GM21423 (cell line): ENCODE results near the gene BTBD9.

Source experiments
- ATAC-seq: cut with Tn5 transposase; IDR thresholded peaks from one replicate; pipeline ENCODE4 v1.9.1; 2021; ENCODE audit warnings: mild to moderate bottlenecking, moderate library complexity; ENCODE audit not compliant: unreplicated experiment

Gene BTBD9

DNA sequence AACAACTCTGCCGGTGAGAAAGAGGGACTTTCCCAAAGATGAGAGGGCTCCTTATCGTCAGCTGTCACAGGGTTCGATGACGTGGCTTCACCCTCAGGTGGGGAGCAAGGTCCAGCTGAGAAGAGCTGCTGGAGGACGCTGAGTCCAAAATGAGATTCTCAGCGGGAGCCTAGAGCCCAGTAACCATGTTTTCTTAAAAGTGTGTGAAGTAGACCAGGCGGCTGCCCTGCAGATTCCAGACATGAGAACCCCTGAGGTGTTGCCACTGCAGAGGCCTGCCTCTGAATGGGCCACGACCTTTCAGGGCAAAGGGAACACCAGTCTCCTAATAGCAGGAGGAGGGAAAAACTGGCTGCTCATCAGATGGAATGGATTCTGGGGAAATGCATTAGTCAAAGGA, 375.1 kb downstream of the BTBD9 start:
- no peak for ATAC-seq

DNA sequence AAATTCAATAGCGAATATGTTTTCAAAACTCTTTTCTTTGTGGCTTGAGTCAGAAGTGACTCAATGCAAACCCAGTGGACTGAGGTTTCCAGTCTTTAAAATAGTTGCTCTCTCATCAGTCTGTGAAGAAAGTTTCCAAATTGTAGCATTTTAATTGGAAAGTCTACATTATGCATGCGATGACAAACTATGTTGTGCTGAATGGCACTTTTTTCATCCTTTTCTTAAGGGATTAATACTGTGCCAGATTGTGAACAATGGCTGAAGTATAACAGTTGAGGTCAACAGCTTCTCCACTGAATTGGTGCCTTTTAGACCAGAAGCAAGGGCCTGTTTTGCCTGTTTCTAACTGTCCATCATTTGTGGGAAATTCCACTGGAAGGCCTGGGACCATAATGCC, 377.1 kb downstream of the BTBD9 start:
- ATAC-seq, result no peak

DNA sequence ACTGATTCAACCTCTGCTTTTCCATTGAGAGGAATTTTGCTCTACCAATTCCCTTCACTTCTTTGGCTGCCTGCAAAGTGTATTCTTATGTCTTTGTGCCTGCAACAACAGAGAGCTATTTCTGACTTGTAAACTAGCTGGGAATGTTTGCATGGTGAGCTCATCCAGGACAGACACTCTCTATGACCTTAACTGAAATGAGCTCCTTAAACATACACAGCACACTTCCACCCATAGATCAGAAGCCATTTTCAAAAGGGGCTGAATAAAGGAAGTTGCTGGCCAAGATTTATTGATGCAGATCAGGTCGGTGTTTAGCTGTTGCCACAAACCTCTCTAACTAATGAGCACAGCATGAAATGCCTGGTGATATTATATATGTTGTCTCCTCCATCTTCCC, 377.7 kb downstream of the BTBD9 start:
- ATAC-seq, result no peak

DNA sequence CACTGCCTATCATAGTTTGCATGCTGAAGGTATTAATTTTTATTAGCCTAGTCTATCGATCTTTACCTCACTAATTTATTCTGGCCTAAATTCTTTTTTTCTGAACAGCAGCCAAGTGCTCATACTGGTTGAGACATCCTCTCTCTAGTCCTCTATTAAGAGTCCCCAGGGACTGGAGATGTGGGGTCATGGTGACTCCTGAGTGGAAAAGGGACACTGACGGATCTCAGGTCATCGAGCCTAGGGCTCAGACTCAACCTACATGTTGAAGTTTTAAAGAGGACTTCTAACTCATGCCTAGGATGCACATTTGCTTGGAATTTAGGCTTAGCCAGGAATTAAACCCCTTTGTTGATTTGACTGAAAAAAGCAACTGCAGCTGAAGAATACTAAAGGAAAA, 378.1 kb downstream of the BTBD9 start:
- no peak for ATAC-seq

DNA sequence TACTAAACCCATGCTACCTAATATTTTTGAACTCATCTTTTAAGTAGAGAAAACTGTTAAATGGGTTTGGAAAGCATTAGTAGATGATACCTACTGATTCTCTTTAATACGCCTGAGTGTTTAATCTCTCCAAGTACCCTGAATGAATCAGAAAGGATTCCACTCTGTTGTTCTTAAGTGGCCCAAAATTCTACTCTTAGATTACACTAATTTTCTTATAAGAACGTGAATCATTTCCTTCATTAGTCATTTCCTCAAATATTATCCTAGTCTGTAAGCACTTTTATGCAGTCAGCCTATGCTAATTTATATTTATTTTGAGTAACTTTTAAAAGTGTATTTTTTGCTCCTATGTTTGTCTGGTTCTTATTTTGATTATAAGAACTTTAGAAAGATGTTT, 380.0 kb downstream of the BTBD9 start:
- ATAC-seq, result no peak

DNA sequence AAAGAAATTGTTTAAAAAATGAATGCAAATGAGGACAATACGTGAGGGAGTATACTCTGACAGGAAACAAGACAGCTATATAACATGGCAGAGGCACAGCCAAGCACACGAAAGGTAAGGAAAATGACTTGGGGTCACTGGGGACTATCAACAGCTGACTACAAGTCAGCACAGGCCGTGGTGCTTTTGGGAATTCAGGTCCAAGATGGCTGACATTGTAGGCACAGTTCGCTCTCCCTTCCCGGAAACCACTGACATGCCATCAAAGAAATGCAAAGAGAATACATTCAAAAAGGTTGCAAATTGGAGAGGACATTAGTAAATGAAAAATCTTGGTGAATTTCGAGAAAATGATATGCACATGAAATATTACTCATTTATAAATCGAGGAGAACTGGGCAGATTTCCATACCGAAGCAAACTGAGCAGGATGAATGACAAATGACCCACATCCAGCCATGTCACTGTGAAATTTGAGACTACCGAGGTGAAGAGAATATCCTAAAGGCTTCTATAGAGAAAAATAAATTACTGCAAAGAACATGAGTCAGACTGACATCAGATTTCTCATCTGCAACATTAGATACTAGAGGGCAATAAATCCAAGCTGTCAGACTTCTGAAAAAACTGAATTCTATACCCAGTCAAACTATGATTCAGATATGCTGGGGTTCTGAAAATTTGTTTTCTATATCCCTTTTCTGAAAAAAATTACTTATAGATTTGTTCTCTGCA, 391.1 kb downstream of the BTBD9 start:
- ATAC-seq, result no peak

DNA sequence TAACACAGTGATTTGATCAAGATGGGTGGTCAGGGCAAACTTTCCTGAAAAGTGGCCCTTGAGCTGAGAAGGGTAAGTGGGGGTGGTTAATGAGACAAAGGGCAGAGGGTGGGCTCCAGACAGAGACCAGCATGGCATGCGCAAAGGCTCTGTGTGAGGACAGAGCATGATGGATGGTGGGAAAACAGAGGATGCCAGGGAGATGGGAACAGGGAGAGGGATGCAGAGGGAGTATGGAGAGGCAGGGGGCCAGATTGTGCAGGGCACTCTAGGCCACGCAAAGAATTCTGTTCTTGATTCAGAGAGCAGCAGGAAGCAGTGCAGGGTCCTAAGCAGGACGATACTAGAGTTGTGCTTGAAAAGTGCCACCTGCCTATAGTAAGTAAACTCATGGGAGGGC, 394.4 kb downstream of the BTBD9 start:
- no peak for ATAC-seq

DNA sequence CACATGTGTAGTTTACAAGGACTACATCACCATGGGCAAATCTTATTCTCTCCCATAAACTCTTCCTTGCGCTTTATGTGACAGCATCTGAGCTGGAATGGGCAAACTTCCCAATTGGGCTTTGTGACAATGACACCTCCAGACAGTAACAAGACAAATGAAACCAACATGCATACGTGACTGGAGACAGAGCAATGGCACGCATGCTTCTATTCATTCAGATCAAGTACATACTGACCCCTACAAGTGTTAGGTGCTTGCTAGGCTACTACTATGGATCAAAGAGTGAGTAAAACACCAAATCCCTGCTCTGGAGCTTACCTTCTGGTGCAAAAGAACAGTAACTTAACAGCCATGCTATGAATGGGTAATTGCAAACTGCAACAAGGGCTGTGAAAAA, 394.9 kb downstream of the BTBD9 start:
- no peak for ATAC-seq

DNA sequence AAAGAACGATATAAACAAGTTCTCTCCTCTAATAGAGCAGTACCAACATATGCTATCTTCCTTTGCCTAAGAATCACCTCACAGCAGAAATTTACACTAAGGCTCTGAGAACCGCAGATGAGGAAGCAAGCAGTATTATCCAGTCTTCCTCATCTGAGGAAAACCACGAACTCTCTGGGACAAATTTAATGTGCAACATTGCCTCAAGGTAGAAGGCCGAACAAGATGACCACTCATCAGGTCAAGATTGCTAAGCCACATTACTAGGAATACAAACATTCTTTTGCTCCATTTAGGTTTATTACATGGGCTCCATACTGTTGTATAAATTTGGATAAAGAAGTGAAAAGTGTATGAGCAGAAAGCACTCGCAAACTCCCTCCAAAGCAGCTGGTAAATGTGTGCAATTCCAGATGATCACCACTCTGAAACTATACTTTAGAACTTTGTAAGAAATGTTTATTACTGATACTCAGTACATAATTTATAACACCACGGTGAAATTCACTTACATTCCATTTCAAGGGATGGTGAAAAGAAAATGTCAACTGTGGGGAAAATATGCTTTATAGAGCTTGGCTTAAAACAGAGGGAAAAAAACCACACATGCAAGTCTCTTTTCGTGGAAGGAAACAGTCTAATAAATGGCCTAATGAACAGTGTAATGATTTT, 398.4 kb downstream of the BTBD9 start:
- no peak for ATAC-seq

DNA sequence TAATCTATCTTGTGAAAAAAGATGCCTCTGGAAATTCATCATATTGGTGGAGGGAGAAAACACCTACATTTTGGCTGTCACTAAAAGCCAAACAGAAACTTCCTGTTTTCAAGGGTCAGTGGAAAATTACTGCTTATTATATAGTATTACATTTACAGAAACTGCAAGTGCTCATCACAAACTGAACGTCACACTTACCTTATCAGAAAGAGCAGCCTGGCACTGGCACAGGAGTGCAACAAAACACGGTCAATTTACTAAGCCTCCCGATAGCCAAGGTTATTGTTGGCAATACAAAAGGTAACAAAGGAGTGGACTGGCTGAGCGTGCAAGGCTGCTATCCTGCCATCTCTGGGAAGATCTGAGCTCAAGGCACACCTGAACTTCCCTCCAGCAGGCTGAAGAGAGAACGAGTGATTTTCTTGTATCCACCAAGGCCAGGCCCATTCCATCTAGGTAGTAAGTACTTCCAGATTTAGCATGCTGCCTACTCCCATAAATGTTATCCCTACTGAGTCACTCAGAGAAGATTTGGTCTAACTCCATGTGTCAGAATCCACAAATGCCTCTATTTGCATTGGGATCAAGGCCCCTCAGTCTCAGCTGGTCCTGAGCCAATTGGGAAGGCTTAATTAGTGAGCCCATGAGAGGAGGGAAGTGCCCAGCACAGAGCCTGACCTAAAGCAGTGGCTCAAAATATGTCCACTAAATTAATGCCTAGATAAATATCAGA, 399.8 kb downstream of the BTBD9 start:
- no peak for ATAC-seq

DNA sequence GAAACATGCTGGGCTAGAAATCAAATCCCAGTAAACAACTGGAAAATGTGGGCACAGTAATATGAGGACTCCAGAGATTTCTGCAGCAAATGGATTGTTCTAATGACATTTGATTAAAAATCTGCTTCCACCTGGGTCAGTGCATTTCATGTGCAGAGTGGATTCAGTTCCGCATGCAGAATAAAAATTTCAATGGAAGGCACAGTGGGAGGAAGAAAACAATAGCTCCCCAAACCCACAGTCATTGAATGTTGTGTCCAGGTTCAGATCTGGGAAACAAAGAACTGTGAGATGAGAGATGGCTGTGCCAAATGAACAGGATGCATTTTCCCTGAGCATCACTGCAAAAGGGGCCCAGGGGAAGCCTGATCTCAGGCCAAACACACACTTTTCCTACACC, 403.1 kb downstream of the BTBD9 start:
- ATAC-seq, result no peak

DNA sequence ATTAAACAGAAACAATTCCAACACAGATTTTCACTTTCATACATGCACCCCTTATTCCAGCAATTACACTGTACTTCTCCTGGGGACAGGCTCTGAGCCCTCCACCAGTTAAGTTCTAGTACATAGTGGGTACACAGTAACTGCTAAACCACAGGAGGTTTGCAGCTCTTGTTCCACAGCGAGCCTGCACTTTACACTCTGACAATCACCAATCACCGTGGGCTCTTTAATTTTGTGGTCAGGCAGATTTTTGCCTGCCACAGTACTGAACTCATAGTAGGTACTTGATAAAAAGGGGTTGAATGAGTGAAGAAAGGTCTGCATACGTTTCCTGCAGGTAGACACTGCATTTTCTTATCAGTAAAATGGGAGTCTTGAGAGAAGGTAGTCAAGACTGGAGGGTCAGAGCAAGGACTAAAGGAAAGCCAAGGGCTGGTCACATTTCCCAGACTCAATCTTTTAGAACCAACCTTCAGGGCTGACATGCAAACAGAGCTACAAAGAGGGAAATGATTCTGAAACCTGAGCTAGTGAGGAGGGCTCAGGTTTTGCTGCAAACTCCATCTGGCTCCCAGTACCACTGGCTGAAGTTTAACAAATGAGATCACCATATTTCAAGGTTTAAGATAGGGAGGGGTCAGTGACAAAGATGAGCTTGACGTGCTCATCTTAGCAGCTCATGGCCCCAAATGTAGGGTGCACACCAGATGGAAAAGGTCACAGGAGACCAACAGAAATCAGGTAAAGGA, 404.6 kb downstream of the BTBD9 start:
- ATAC-seq, result peak; percentile 60

DNA sequence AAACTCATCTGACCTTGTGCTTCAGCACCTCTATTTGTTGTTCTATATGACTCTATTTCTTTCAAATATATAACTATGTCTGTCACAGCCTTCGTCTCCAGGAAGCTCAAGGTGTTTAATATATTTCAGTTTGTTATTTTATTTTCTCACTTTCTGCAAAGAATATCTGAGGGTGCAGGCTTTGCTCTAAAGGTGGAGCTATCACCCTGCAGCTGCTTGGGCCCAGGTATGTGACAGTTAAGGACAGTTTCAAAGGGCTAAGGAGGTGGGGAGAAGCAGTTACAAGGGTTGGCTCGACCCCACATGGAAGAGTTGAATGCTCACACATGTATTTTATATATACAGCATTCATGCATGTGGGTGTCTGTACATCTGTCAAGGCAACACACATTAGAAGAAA, 405.6 kb downstream of the BTBD9 start:
- no peak for ATAC-seq

DNA sequence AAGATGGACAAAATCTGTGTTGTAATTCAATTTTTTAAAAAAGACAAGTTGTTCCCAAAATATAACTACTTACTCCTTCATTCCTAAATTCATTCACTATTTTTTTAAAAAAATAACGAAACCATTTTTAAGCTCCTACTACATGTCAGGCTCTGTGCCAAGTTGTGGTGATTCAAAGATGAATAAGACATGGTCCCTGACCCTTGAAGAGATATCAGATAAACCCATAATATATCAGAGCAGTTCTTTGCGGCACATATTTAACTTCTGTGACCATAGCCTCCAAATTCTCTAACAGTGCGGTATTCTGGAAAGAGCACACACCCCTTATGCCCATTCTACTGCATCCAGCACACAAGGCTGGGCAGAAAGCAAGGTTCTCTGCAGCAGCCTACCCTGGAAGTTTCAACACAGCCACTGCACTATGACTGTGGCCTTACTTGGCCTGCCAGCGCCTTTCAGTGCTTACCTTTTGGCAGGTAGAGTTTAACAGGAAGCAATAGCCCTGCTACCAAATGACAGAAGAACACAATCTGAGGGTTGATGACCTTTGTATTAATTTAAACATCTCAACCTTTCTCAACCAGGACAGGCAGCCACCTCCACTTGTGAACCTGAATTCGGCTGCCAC, 406.5 kb downstream of the BTBD9 start:
- ATAC-seq, result no peak

DNA sequence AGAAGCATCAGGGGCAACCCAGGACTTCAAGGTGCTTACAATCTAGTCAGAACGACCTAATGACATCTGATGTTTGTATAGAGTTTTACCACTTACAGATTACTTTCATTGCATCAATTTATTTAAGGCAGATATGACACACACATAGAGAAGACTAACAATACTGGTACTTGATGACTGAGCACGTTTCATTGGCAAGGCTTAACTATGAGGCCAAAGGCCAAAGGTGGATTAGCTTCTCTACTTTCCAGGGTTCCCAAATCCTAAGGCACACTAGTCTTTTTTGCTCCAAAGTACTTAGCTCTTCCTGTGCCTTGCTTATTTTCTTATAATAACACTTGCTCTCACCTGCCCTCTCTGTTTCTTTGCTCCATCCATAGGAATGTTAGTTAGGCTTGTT, 414.0 kb downstream of the BTBD9 start:
- no peak for ATAC-seq

DNA sequence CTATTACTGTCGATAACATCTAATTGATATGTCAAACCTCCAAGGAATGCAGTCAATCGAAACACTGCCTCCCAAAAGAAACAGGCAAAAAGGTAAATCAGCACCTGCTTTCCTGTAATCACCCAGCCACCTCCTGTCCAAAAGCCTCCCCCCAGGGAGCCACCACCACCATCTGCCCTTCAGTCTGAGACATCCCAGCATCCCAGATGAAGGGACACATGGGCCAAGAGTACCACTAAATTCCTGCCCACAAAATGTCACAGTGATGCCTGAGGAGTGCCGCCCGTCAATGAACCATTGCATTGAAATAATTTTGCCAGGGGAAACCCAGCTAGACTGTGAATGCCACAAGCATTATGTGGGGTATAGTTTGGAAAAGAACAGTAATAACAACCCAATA, 418.5 kb downstream of the BTBD9 start:
- no peak for ATAC-seq

DNA sequence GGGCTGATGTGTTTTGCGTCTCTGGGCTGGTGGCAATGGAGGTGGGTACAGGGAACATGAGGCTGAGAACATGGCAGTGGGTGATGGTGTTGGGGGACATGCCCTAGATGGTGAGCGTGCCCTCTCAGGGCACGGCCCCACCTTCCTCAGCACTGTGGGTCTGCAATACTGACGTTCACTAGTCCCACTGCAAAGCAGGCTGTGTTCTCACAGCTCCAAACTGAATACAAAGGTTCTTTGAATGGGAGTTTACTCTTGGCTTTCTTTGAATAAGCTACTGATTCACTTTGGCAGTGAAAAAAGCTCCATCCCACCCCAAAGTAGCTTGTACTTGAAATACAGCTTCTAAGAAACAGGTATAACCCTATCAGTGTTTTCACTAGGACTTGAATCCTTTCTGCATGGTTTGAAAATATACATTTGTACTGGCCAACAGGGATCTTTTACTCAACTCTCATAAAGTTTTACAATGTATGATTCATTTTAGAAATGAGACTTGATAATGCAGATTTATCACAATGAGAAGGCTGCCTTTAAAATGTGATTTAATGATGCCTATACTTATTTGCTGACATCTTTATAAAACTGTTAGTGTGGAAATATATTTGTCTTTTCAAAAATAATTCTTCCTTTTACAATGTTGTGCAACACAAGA, 419.5 kb downstream of the BTBD9 start:
- no peak for ATAC-seq

DNA sequence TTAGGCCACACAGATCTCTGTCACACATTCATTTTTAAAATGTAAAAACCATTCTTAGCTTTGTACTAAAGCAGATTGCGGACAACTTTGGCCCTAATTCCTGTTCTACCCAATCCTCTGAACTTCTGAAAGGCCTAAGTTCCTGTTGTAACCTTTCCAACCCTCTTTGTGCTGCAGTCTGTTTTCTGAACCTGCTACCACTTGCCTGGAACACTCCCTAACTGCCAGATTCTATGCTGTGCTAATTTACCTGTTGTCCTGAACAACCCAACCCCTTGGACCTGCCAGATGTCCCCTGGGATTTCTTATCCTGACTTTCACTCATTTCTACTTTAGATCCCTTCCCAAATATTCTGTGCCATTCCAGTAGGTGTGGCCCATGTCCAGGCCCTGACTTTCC, 421.5 kb downstream of the BTBD9 start:
- ATAC-seq, result no peak

DNA sequence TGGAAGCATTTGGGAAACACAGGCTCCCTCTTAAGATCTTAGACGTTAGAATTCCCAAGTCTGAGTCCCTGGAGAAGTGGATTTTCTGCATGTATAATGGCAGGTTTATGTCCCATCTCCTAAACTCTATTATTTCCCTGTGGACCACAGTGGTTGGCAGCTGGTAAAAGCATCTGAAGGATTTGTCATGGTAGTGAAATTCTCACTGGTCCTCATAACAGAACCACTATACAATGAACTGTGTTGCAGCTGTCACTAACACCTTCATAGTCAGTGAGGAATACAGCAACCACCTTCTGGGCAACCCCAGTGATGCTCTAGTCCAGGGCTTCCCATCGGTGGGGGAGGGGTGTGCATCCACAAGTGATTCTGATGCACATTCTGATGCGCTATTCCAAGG, 423.3 kb downstream of the BTBD9 start:
- no peak for ATAC-seq

DNA sequence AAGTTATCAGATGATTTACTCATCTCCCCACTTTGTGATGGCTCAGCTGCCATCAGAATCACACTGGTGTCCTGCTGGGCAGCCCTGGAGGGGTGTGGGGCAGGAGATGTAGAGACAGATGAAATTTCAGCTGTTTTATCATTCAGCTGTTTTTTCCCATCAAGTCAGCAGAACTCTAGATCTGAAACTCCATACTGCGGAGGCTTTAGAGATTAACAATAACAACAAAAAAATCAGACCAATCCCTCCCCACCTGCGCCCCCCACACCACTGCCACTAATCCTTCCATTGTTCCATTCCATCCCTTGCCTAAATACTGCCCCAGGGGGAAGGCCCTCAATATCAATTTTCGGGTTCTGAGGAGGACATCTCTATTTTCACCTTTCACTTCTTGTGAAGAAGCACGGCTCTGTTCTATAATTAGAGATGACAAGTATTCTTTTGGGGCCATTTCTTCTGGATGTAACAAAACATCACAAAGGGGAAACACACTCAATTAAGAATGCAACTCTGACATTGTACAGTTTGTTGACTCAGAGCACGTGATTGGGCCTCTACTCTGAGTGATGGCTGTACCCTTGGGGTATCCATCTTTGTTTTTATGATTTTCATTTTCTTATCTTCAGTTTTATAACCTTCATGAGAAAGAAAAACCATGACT, 423.9 kb downstream of the BTBD9 start:
- ATAC-seq, result no peak
